Mucosa of stomach (tissue), 1 donor: ENCODE measurements around the gene NPAS3.

ENCODE experiments used
- H3K27me3 ChIP-seq: one replicate; pipeline ENCODE4 v1.7.0; 2013; ENCODE audit warnings: mild to moderate bottlenecking, low read length; ENCODE audit not compliant: control insufficient read depth, insufficient read depth
- H3K36me3 ChIP-seq: one replicate; pipeline ENCODE4 v1.7.0; 2013; ENCODE audit warnings: low read length; ENCODE audit not compliant: control insufficient read depth, insufficient read depth
- H3K4me1 ChIP-seq: one replicate; pipeline ENCODE4 v1.7.0; 2013; ENCODE audit warnings: mild to moderate bottlenecking, low read length; ENCODE audit not compliant: control insufficient read depth, insufficient read depth
- H3K4me3 ChIP-seq: one replicate; pipeline ENCODE4 v1.7.0; 2013; ENCODE audit warnings: low read length
- H3K9ac ChIP-seq: one replicate; pipeline ENCODE4 v1.7.0; 2013; ENCODE audit warnings: mild to moderate bottlenecking, low read length, moderate library complexity
- H3K9me3 ChIP-seq: one replicate; pipeline ENCODE4 v1.7.0; 2013; ENCODE audit warnings: mild to moderate bottlenecking, low read length, moderate library complexity; ENCODE audit not compliant: control insufficient read depth
- donor health status: Pancreatic carcinoma.

Gene NPAS3

GRCh38 chr14:33699300-33699983 is 760.8 kb downstream of the NPAS3 start:
- no peaks in the 10 kb centered on the region for H3K9me3 ChIP-seq
- H3K4me3 ChIP-seq = no peak overlapping the region
- no peaks in the 10 kb centered on the region for H3K27me3 ChIP-seq
- no peaks in the 10 kb centered on the region for H3K36me3 ChIP-seq
- no peaks in the 10 kb centered on the region for H3K4me1 ChIP-seq
- no peak overlapping the region for H3K9ac ChIP-seq

DNA sequence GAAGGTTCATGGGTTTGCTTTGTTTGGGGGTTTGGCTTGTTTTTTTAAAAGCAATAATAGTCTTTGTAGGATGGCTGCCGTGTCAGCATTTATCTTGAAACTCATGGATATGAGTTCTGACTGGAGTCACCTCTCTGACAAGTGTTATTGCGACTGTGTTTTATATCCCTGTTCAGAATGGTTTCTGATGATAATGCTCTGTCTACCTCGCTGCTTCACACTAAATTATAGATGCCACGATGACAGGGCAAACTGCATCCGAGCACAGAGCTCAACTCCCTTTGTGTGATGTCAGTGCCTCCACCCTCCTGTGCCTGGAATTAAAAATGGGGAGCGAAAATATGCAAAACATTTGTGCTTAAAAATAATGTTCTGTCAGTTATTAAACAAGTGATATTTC is 761.4 kb downstream of the NPAS3 start:
- no peaks in the 10 kb centered on the region for H3K9me3 ChIP-seq
- no peak overlapping the region for H3K4me3 ChIP-seq
- no peak overlapping the region for H3K9ac ChIP-seq

DNA sequence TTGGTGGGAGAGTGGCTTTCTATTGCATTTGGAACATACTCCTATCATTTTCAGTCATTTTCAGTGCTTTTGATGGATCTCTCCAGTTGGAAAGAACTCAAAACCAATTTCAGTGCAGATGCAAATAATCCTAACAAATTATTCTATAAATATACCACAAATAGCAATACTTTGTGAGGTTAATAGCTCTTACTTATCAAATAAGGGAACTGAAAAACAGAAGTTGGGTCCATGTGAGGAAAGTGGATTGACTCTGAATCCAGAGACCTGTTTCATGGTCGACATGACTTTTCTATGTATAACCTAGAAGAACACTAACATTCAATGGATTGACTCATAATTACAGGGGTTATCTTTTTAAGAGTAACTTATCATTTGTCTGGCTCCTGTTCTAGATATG is 763.6 kb downstream of the NPAS3 start:
- H3K9ac ChIP-seq = no peak overlapping the region
- no peak overlapping the region for H3K4me3 ChIP-seq
- no peaks in the 10 kb centered on the region for H3K36me3 ChIP-seq
- H3K4me1 ChIP-seq = no peaks in the 10 kb centered on the region
- no peaks in the 10 kb centered on the region for H3K27me3 ChIP-seq
- no peaks in the 10 kb centered on the region for H3K9me3 ChIP-seq

More for the DNA sequence above, 761.4 kb downstream of the NPAS3 start:
- Histone ChIP-seq H3K27me3 (no peaks in the 10 kb centered on the region), H3K36me3 (no peaks in the 10 kb centered on the region), H3K4me1 (no peaks in the 10 kb centered on the region)

GRCh38 chr14:33704481-33704880 is 765.8 kb downstream of the NPAS3 start:
- H3K36me3 ChIP-seq = no peaks in the 10 kb centered on the region
- no peaks in the 10 kb centered on the region for H3K9me3 ChIP-seq
- H3K27me3 ChIP-seq = no peaks in the 10 kb centered on the region

DNA sequence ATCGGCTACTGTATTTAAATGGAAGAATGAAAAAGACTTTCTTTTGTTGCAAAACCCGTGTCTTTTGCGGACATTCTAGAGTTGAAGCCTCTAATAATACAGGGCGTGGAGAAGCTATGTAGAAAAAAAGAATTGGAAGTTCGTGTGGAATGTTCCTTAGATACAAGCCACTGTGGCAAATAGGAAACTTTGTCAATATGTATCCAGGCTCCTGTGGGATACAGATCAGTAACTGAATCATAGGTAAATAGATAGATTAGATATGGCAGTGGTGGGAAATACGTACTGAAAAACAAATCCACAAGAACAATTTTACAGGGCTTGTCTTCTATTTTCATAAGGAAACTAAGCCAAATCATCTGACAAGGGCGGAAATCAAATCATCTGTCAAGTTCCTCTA is 766.8 kb downstream of the NPAS3 start:
- Histone ChIP-seq H3K4me1 (no peaks in the 10 kb centered on the region), H3K27me3 (no peaks in the 10 kb centered on the region), H3K4me3 (no peak overlapping the region), H3K36me3 (no peaks in the 10 kb centered on the region), H3K9me3 (no peaks in the 10 kb centered on the region), H3K9ac (no peak overlapping the region)

More at GRCh38 chr14:33704481-33704880, 765.8 kb downstream of the NPAS3 start:
- Histone ChIP-seq H3K4me1 (no peaks in the 10 kb centered on the region), H3K4me3 (no peak overlapping the region), H3K9ac (no peak overlapping the region)

DNA sequence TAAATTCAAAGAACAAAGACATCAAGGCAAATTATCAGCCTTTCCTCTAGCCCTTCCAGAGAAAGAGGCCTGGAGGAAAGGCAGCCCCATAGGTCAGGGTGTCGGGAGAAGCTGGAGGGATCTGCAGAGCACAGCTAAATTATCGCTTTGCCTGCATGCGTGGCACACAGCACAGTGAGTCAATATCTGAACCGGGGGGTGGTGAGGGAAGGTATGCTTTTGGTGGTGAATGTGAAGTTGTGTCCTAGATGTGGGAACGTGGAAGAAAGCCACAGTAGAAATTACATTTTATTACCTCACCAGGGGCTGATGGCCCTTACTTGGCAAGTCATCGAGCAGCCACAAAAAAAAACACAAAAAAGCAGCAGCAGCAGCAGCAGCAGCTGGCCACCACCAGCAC is 769.0 kb downstream of the NPAS3 start:
- Histone ChIP-seq H3K36me3 (no peaks in the 10 kb centered on the region), H3K9ac (no peak overlapping the region), H3K9me3 (no peaks in the 10 kb centered on the region), H3K27me3 (no peaks in the 10 kb centered on the region), H3K4me1 (no peaks in the 10 kb centered on the region), H3K4me3 (no peak overlapping the region)

GRCh38 chr14:33709283-33709682 is 770.6 kb downstream of the NPAS3 start:
- H3K27me3 ChIP-seq = no peaks in the 10 kb centered on the region
- no peaks in the 10 kb centered on the region for H3K36me3 ChIP-seq
- no peaks in the 10 kb centered on the region for H3K4me1 ChIP-seq
- no peak overlapping the region for H3K9ac ChIP-seq
- no peaks in the 10 kb centered on the region for H3K9me3 ChIP-seq
- H3K4me3 ChIP-seq = no peak overlapping the region

- Histone ChIP-seq H3K9me3 (no peaks in the 10 kb centered on the region), H3K36me3 (no peaks in the 10 kb centered on the region), H3K9ac (no peak overlapping the region), H3K4me1 (no peaks in the 10 kb centered on the region), H3K4me3 (no peak overlapping the region), H3K27me3 (no peaks in the 10 kb centered on the region)
Observed at GRCh38 chr14:33709711-33710110, 771.0 kb downstream of the NPAS3 start.

- Histone ChIP-seq H3K9ac (no peak overlapping the region), H3K27me3 (no peaks in the 10 kb centered on the region), H3K36me3 (no peaks in the 10 kb centered on the region), H3K4me1 (no peaks in the 10 kb centered on the region), H3K9me3 (no peaks in the 10 kb centered on the region), H3K4me3 (no peak overlapping the region)
Observed at GRCh38 chr14:33710273-33710672, 771.6 kb downstream of the NPAS3 start.

DNA sequence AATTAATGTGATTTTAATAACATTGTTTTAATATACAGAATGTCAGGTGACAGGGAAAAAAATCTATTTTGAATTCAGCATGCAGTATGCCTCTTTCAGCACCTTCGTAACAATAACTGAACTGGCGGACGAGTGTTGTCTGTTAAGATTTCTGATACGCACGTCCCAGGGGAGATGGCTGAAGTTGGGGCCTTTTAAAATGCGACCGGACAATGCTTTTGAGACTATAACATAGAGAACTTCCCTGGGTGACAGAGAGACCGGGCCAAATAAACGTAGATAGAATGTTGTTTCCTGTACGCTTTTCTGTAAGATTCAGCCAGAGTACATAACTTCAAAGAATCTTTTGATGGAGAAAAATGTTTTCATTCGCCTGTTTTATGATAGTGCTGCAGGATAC is 772.5 kb downstream of the NPAS3 start:
- Histone ChIP-seq H3K27me3 (no peaks in the 10 kb centered on the region), H3K9me3 (no peaks in the 10 kb centered on the region), H3K4me1 (no peaks in the 10 kb centered on the region), H3K9ac (no peak overlapping the region), H3K4me3 (no peak overlapping the region), H3K36me3 (no peaks in the 10 kb centered on the region)

- no peak overlapping the region for H3K9ac ChIP-seq
- no peaks in the 10 kb centered on the region for H3K36me3 ChIP-seq
- H3K27me3 ChIP-seq = no peaks in the 10 kb centered on the region
- no peaks in the 10 kb centered on the region for H3K4me1 ChIP-seq
- H3K4me3 ChIP-seq = no peak overlapping the region
- no peaks in the 10 kb centered on the region for H3K9me3 ChIP-seq
Observed at GRCh38 chr14:33711811-33712216, 773.1 kb downstream of the NPAS3 start.

DNA sequence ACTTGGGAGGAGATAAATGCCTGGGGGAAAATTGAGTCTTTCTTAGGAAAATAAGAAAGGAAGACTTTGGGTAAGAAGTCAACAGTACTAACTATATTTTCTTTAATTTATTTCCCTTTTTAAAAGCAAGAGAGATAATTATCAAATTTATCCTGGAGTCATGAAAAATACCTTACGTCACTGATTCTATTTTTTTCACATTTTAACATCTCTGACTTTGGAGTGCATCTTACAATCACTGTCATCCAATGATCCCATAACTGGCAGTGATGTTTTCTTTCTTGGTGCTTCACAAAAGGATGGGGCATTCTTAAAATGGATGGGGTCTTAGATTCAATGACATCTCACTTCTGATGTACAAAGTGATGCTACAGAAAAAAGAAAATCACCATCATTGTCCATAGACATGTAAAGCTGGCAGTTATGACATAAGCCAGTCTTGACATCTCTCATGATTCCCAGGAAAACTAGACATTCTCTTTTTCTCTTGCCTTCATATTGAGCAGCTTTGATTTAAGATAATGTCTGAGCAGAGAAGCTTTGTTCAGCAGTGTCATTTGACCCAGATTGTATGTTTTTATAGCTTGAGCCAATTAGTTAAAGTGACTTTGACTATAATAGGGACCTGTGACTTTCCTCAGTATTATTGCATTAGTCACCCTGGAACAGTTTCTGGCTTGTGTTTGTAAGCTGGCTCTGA is 776.0 kb downstream of the NPAS3 start:
- Histone ChIP-seq H3K36me3 (no peaks in the 10 kb centered on the region), H3K9me3 (no peaks in the 10 kb centered on the region), H3K9ac (no peak overlapping the region), H3K4me1 (no peaks in the 10 kb centered on the region), H3K4me3 (no peak overlapping the region), H3K27me3 (no peaks in the 10 kb centered on the region)
